GM18858 (cell line): ENCODE results near the gene HIRA.

Experiments
- ATAC-seq: cut with Tn5 transposase; IDR thresholded peaks from one replicate; pipeline ENCODE4 v1.9.1; 2021; ENCODE audit not compliant: unreplicated experiment

The HIRA gene

DNA sequence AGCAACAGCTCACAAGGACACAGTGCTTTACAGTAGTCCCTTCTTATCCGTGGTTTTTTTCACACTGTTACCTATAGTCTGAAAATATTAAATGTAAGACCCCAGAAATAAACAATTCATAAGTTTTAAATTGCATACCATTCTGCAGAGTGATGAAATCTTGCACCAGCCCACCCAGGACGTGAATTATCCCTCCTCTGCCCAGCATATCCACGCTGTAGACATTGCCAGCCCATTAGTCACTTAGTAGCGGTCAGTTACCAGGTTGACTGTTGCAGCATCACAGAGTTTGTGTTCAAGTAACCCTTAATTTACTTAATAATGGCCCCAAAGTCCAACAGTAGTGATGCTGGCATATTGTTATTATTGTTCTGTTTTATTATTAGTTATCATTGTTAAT, 143.6 kb downstream of the HIRA start:
- ATAC-seq, result no peak

- ATAC-seq, result no peak
Observed at GRCh38 chr22:19287076-19287707, 144.3 kb downstream of the HIRA start.

- ATAC-seq, result no peak
Observed at GRCh38 chr22:19285831-19286230, 145.7 kb downstream of the HIRA start.
